Measurements from ENCODE around the gene PTPRE. TPM values are rescaled to one million over a fixed set of nuclear protein-coding genes. Genes with fewer than 3 reads are reported as not detected.

Gene PTPRE
- polyA plus RNA-seq, 1 donor (not counting 4 experiments of a cell fraction or from before 2014, with no cell fraction given) = 15.1 TPM

- H2AFZ ChIP-seq (ENCODE audit: control insufficient read depth, low read length) = no peak overlapping the region
- H3K27me3 ChIP-seq (ENCODE audit: control insufficient read depth, extremely low read depth, insufficient read depth, low read length) = peaks cover 3% of the 10 kb centered on the region
- FAIRE-seq = no peak
- H3K9me3 ChIP-seq (ENCODE audit: control insufficient read depth, low read depth, low read length) = no peaks in the 10 kb centered on the region
- H3K9me1 ChIP-seq (ENCODE audit: control insufficient read depth, extremely low read depth, insufficient read depth, low read length) = no peaks in the 10 kb centered on the region
- H3K4me3 ChIP-seq (ENCODE audit: control insufficient read depth in 2 of 3, extremely low read depth in 1 of 3, insufficient read depth in 2 of 3, low read depth in 1 of 3, low read length in 3 of 3) = no peak overlapping the region
- no peaks in the 10 kb centered on the region for H3K79me2 ChIP-seq (ENCODE audit: control insufficient read depth, insufficient read depth, low read length)
- no peaks in the 10 kb centered on the region for H4K20me1 ChIP-seq (ENCODE audit: control insufficient read depth, extremely low read depth, insufficient read depth, low read length)
- H3K4me1 ChIP-seq (ENCODE audit: control insufficient read depth, extremely low read depth, insufficient read depth, low read length) = no peaks in the 10 kb centered on the region
- no peaks in the 10 kb centered on the region for H3K36me3 ChIP-seq (ENCODE audit: control insufficient read depth in 2 of 2, extremely low read depth in 1 of 2, insufficient read depth in 2 of 2, low read length in 2 of 2)
- no peak for DNase-seq (ENCODE audit: low read depth, low spot score)
- H3K9ac ChIP-seq (ENCODE audit: control insufficient read depth, extremely low read depth, insufficient read depth, low read length) = no peak overlapping the region
- no peak overlapping the region for H3K4me2 ChIP-seq (ENCODE audit: control insufficient read depth, extremely low read depth, insufficient read depth, low read depth, low read length)
- dilution Hi-C loops (cut with MboI; ENCODE audit: extremely low pct_ligation_motif_present, low sequenced_read_pairs) = no loop called here
- no peak overlapping the region for H3K27ac ChIP-seq (ENCODE audit: control insufficient read depth, insufficient read depth, low read length)
- no peak for TF ChIP-seq CTCF (optimal IDR thresholded peaks at IDR 0.05 in 1 of 3, IDR thresholded peaks at IDR 0.05 in 1 of 3, conservative IDR thresholded peaks at IDR 0.05 in 1 of 3; ENCODE audit: extremely low read depth in 1 of 3, insufficient read depth in 2 of 3, low read length in 3 of 3)
- no peak for TF ChIP-seq EZH2 (IDR thresholded peaks at IDR 0.05; ENCODE audit: low read length)
These were observed 111.3 kb downstream of the PTPRE start for GRCh38 chr10:128018236-128018635.

- FAIRE-seq (no peak), DNase-seq (ENCODE audit: low read depth, low spot score) (no peak)
- dilution Hi-C loops (cut with MboI; ENCODE audit: extremely low pct_ligation_motif_present, low sequenced_read_pairs) = no loop called here
- Histone ChIP-seq H3K79me2 (ENCODE audit: control insufficient read depth, insufficient read depth, low read length) (no peaks in the 10 kb centered on the region), H3K4me1 (ENCODE audit: control insufficient read depth, extremely low read depth, insufficient read depth, low read length) (no peaks in the 10 kb centered on the region), H3K4me3 (ENCODE audit: control insufficient read depth in 2 of 3, extremely low read depth in 1 of 3, insufficient read depth in 2 of 3, low read depth in 1 of 3, low read length in 3 of 3) (no peak overlapping the region), H3K9me1 (ENCODE audit: control insufficient read depth, extremely low read depth, insufficient read depth, low read length) (no peaks in the 10 kb centered on the region), H3K4me2 (ENCODE audit: control insufficient read depth, extremely low read depth, insufficient read depth, low read depth, low read length) (no peak overlapping the region), H2AFZ (ENCODE audit: control insufficient read depth, low read length) (no peak overlapping the region), H3K9ac (ENCODE audit: control insufficient read depth, extremely low read depth, insufficient read depth, low read length) (no peak overlapping the region), H3K27ac (ENCODE audit: control insufficient read depth, insufficient read depth, low read length) (no peak overlapping the region), H3K9me3 (ENCODE audit: control insufficient read depth, low read depth, low read length) (no peaks in the 10 kb centered on the region), H4K20me1 (ENCODE audit: control insufficient read depth, extremely low read depth, insufficient read depth, low read length) (no peaks in the 10 kb centered on the region), H3K36me3 (ENCODE audit: control insufficient read depth in 2 of 2, extremely low read depth in 1 of 2, insufficient read depth in 2 of 2, low read length in 2 of 2) (no peaks in the 10 kb centered on the region), H3K27me3 (ENCODE audit: control insufficient read depth, extremely low read depth, insufficient read depth, low read length) (peaks cover 3% of the 10 kb centered on the region)
- TF ChIP-seq CTCF (optimal IDR thresholded peaks at IDR 0.05 in 1 of 3, IDR thresholded peaks at IDR 0.05 in 1 of 3, conservative IDR thresholded peaks at IDR 0.05 in 1 of 3; ENCODE audit: extremely low read depth in 1 of 3, insufficient read depth in 2 of 3, low read length in 3 of 3) (no peak), EZH2 (IDR thresholded peaks at IDR 0.05; ENCODE audit: low read length) (no peak)
These were observed 111.8 kb downstream of the PTPRE start for GRCh38 chr10:128018691-128019090.

All from keratinocyte (primary cell).